Activated CD8-positive, alpha-beta memory T cell treated with anti-CD3 and anti-CD28 coated beads, Interleukin-2, amount 50 U/mL, for 4 hours (primary cell): ENCODE results near the gene UGT1A1.

ENCODE experiments used
- DNase-seq: peaks from one replicate; pipeline ENCODE4 v3.0.0-alpha.2; 2020

Gene UGT1A1

GRCh38 chr2:233818639-233819621, 58.9 kb downstream of the UGT1A1 start:
- DNase-seq = no peak

- DNase-seq = no peak
These were observed 60.1 kb downstream of the UGT1A1 start for GRCh38 chr2:233819884-233820773.

GRCh38 chr2:233820774-233821105, 60.7 kb downstream of the UGT1A1 start:
- no peak for DNase-seq

GRCh38 chr2:233821196-233821595, 61.1 kb downstream of the UGT1A1 start:
- DNase-seq = no peak

GRCh38 chr2:233821709-233822100, 61.6 kb downstream of the UGT1A1 start:
- no peak for DNase-seq

GRCh38 chr2:233822101-233822771, 62.2 kb downstream of the UGT1A1 start:
- no peak for DNase-seq
